NOMO-1 treated with DMSO at 0.1 percent for 48 hours (cell line): ENCODE measurements around the gene FZR1.

Source experiments
- DNase-seq: peaks from one replicate; lab custom pipeline; 2025; ENCODE audit not compliant: unreplicated experiment; lab: John Stamatoyannopoulos, UW

FZR1 gene

GRCh38 chr19:3471954-3472655 lies 34.0 kb upstream of the FZR1 start:
- DNase-seq: no peak

GRCh38 chr19:3474010-3474409 lies 32.1 kb upstream of the FZR1 start:
- DNase-seq: no peak

GRCh38 chr19:3474614-3475013 lies 31.5 kb upstream of the FZR1 start:
- DNase-seq: no peak

GRCh38 chr19:3475449-3475848 lies 30.7 kb upstream of the FZR1 start:
- DNase-seq: no peak

GRCh38 chr19:3476830-3477229 lies 29.3 kb upstream of the FZR1 start:
- no peak for DNase-seq

- no peak for DNase-seq
Measured at GRCh38 chr19:3477506-3477905, 28.6 kb upstream of the FZR1 start.

GRCh38 chr19:3477951-3478350 lies 28.2 kb upstream of the FZR1 start:
- no peak for DNase-seq

- DNase-seq: no peak
Measured at GRCh38 chr19:3478409-3479176, 27.5 kb upstream of the FZR1 start.

- DNase-seq: peak; percentile 87
Measured at GRCh38 chr19:3479177-3479833, 26.8 kb upstream of the FZR1 start.

- no peak for DNase-seq
Measured at GRCh38 chr19:3479834-3480215, 26.3 kb upstream of the FZR1 start.

- no peak for DNase-seq
Measured at GRCh38 chr19:3480383-3481091, 25.6 kb upstream of the FZR1 start, which contains the start of gene SMIM24. Gene SMIM24, minus strand, starts transcription at chr19:3480525. Its CDS starts 62 bp downstream, at chr19:3480463.

GRCh38 chr19:3481241-3482090 lies 24.6 kb upstream of the FZR1 start:
- no peak for DNase-seq

- DNase-seq: no peak
Measured at GRCh38 chr19:3482507-3483225, 23.4 kb upstream of the FZR1 start.

- no peak for DNase-seq
Measured at GRCh38 chr19:3483226-3483628, 22.9 kb upstream of the FZR1 start, which contains the start of gene SMIM44. Gene SMIM44, minus strand, starts transcription at chr19:3483441. Its CDS starts 38 bp downstream, at chr19:3483403.

- no peak for DNase-seq
Measured at GRCh38 chr19:3491396-3492119, 14.6 kb upstream of the FZR1 start.

GRCh38 chr19:3492131-3492839 lies 13.8 kb upstream of the FZR1 start:
- no peak for DNase-seq

GRCh38 chr19:3492919-3493318 lies 13.2 kb upstream of the FZR1 start:
- DNase-seq: no peak

GRCh38 chr19:3493651-3494050 lies 12.5 kb upstream of the FZR1 start:
- DNase-seq: no peak
